HG02884 (cell line): Measurements from ENCODE around the gene STK17A.
"Not testable (repeated sequence)": the region's sequence is repeated elsewhere in the genome, so short reads cannot be mapped to it uniquely, and the experiment has no call there.

Experiments
- ATAC-seq: cut with Tn5 transposase; IDR thresholded peaks from one replicate; pipeline ENCODE4 v1.9.1; 2021; ENCODE audit warnings: mild to moderate bottlenecking, moderate library complexity; ENCODE audit not compliant: unreplicated experiment

STK17A gene

DNA sequence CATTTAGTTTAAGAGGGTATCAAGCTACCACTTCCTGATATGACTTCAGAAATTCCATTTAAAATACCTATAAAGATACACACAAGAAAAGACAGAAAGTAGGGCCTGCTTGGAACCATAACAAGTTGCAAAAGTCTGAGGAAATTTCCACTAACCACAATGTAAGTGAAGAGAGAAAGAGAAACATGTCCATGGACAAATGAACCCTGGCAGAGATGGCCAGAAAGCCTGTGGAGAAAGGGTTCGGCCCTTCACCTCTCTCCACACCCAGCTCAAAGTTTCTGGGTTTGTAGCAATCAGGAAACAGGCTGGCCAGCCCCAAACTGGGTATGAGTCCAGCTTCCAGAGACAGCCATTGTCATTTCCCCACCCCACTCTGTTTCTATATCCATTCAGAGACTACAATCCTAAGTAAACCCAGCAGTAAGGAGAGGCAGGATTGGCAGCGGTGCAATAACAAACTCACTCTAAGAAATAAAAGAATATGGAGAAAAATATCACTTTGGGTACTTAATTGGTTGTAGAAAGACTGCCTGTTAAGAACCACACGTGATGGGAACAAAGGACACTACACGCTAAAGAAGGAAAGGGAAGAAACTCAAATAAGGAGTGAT is 71.1 kb downstream of the STK17A start:
- no peak for ATAC-seq

DNA sequence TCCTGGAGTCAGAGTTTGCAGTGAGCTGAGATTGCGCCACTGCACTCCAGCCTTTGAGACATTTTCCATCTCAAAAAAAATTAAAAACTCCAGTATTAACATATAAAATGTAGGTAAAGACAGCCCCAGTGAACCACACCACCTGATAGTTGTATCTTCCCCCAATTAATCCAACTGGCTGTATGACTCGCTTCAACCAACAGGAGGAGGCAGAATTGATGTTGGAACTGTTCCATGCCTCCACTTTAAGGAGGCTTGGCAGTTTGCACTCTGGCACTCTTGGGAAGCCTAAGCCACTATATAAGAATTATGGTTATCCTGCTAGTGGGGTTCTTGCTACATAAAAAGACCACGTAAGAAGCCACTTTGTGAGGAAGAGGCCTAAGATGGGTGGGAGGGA is 72.7 kb downstream of the STK17A start:
- no peak for ATAC-seq

DNA sequence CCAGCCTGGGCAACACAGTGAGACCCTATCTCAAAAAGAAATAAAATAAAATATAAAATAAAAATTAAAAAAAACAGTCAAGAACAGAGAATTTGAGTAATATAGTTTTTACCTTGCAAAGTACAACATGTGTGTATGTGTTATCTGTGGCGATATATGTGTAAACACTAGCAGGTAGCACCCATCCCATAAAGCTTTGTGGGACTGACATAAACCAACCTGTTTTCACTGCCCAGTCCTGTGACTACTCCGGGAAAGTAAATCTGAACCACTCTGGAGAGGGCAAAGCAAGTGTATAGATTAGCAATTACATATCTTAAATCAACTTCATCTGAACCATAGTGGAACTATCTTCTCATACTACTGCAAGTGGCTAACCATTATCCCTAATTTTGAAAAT is 74.1 kb downstream of the STK17A start:
- ATAC-seq, result no peak

DNA sequence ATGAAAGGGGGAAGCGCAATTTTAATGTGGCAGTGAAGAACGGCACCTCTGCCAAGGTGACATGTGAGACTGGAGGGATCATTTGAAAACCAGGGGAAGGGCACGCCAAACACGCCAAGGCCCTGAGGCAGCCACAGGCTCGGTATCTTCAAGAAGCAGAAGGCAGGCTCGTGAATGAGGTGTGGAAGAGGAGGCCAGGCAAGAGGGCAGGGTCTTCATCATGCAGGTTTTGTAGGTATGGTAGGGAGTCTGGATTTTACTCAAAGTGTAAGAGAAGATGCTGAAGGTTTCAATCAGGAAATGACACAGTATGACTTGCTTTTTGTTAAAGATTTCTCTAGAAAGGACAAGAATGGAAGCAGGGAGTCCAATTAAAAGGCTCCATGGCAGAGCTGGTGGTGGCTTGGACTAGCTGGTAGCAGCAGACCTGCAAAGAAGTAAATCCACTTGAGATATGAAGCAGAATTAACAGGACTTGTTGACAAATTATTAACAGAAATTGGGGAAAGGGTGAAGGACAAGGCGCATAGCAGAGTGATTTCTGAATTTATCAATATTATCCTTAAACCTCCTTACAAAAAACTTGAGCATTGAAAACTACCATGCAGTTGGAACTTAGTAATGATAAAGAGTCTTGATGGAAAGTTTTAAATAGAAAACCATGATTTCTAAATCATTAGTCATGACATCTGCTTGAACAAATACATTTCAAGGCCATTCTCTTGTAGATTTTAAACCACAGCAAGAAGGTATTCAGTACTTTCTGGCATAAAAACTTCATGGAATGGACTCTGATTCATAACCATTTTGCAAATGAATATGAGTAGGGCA is 76.0 kb downstream of the STK17A start:
- ATAC-seq, result peak; percentile 65

- no peak for ATAC-seq
Measured at GRCh38 chr7:43659549-43659896, 76.6 kb downstream of the STK17A start.

GRCh38 chr7:43660141-43660540 is 77.2 kb downstream of the STK17A start:
- no peak for ATAC-seq

DNA sequence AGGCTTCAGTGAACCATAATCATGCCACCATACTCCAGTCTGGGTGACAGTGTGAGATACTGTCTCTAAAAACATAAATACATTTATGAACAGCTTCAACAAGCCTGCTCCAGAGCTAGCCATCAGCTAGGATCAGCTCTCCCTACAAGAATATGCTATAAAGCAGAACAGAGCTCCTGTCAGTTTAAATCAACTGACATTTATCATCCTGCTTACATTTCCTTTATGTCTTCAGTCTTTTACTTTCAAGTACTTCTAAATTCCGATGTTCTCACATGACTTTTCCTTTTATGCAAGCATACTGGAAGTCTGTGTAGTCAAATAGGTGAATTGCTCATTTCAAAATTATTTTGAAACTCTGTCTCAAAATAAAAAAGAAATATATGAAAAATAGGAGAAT is 81.8 kb downstream of the STK17A start:
- ATAC-seq, result no peak

- ATAC-seq, result no peak
Measured at GRCh38 chr7:43666938-43667337, 84.0 kb downstream of the STK17A start.

- no peak for ATAC-seq
Measured at GRCh38 chr7:43668035-43668434, 85.1 kb downstream of the STK17A start.

- ATAC-seq, result no peak
Measured at GRCh38 chr7:43669286-43670081, 86.6 kb downstream of the STK17A start.

DNA sequence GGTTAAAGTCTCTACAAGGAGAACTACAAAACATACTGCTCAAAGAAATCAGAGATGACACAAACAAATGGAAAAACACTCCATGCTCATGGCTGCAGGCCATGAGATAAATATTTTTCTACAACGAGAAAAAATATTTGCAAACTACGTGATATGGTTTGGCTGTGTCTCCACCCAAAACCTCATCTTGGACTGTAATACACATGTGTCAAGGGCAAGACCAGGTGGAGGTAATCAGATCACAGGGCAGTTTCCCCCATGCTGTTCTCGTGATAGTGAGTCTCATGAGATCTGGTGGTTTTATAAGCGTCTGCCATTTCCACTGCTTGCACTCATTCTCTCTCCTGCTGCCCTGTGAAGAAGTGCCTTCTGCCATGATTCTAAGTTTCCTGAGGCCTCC is 88.6 kb downstream of the STK17A start:
- ATAC-seq, result no peak

- ATAC-seq, result not testable (repeated sequence)
Measured at GRCh38 chr7:43673243-43673976, 90.5 kb downstream of the STK17A start.

GRCh38 chr7:43674559-43675436 is 91.9 kb downstream of the STK17A start:
- ATAC-seq, result no peak
